Skeletal muscle tissue (tissue), 4 donors: ENCODE results near the gene MSRB3. TPM values are rescaled to one million over a fixed set of nuclear protein-coding genes. Genes with fewer than 3 reads are reported as not detected.

ENCODE experiments used
- H3K27ac ChIP-seq: one replicate; pipeline ENCODE4 v1.7.0; 2013; ENCODE audit warnings: mild to moderate bottlenecking, low read depth, low read length, inconsistent platforms
- H3K27me3 ChIP-seq, 3 donors: one replicate each; pipeline ENCODE4 v1.7.0; 2013; ENCODE audit warnings: low read length in 3 of 3; ENCODE audit not compliant: control insufficient read depth in 3 of 3, insufficient read depth in 3 of 3
- H3K36me3 ChIP-seq, 3 donors: one replicate each; pipeline ENCODE4 v1.7.0; 2013; ENCODE audit warnings: low read length in 3 of 3; ENCODE audit not compliant: control insufficient read depth in 3 of 3, insufficient read depth in 3 of 3
- H3K4me1 ChIP-seq, 3 donors: one replicate each; pipeline ENCODE4 v1.7.0; 2013; ENCODE audit warnings: low read length in 3 of 3, mild to moderate bottlenecking in 3 of 3; ENCODE audit not compliant: control insufficient read depth in 3 of 3, insufficient read depth in 3 of 3
- H3K4me3 ChIP-seq, 3 donors: one replicate each; pipeline ENCODE4 v1.7.0; 2013; ENCODE audit warnings: low read length in 3 of 3
- H3K9ac ChIP-seq, 3 donors: one replicate each; pipeline ENCODE4 v1.7.0; 2013; ENCODE audit warnings: low read length in 3 of 3, mild to moderate bottlenecking in 3 of 3, moderate library complexity in 2 of 3, low read depth in 1 of 3
- H3K9me3 ChIP-seq, 3 donors: one replicate each; pipeline ENCODE4 v1.7.0; 2013; ENCODE audit warnings: low read length in 3 of 3; ENCODE audit not compliant: control insufficient read depth in 3 of 3
- total RNA-seq: library from RNA; depleted of rRNA; stranded (reverse); fragments of >200 nt; gene quantifications from one replicate; pipeline ENCODE4 v1.2.3, GENCODE V29; 2014
- donor health status: Osteomylitis.

The MSRB3 gene
- total RNA-seq, 1 donor from 2014 or later = 34.4 TPM

- H3K27me3 ChIP-seq = peaks cover 0 to 25% (median 7%) of the 10 kb centered on the region in 3 donors
- H3K4me1 ChIP-seq = peaks cover 5 to 11% (median 6%) of the 10 kb centered on the region in 3 donors
- no peak overlapping the region for H3K4me3 ChIP-seq
- no peak overlapping the region for H3K27ac ChIP-seq
- no peaks in the 10 kb centered on the region for H3K9me3 ChIP-seq
- H3K36me3 ChIP-seq = no peaks in the 10 kb centered on the region
- no peak overlapping the region for H3K9ac ChIP-seq
These were observed 230.0 kb downstream of the MSRB3 start for GRCh38 chr12:65508276-65509035.

GRCh38 chr12:65510007-65510406 lies 231.5 kb downstream of the MSRB3 start:
- Histone ChIP-seq H3K4me3 (no peak overlapping the region), H3K27me3 (peaks cover 0 to 25% (median 7%) of the 10 kb centered on the region in 3 donors), H3K9ac (no peak overlapping the region), H3K4me1 (peaks cover 5 to 11% (median 6%) of the 10 kb centered on the region in 3 donors), H3K9me3 (no peaks in the 10 kb centered on the region), H3K36me3 (no peaks in the 10 kb centered on the region), H3K27ac (no peak overlapping the region)

- Histone ChIP-seq H3K4me1 (peaks cover 5 to 11% (median 6%) of the 10 kb centered on the region in 3 donors), H3K4me3 (no peak overlapping the region), H3K9ac (no peak overlapping the region), H3K27me3 (peaks cover 0 to 22% (median 4%) of the 10 kb centered on the region in 3 donors), H3K27ac (no peak overlapping the region), H3K9me3 (no peaks in the 10 kb centered on the region), H3K36me3 (no peaks in the 10 kb centered on the region)
These were observed 232.1 kb downstream of the MSRB3 start for GRCh38 chr12:65510584-65511050.

- no peak overlapping the region for H3K9ac ChIP-seq
- no peak overlapping the region for H3K4me3 ChIP-seq
- H3K27me3 ChIP-seq = peaks cover 0 to 20% (median 4%) of the 10 kb centered on the region in 3 donors
- peaks cover 5 to 11% (median 6%) of the 10 kb centered on the region in 3 donors for H3K4me1 ChIP-seq
- no peaks in the 10 kb centered on the region for H3K9me3 ChIP-seq
- H3K36me3 ChIP-seq = no peaks in the 10 kb centered on the region
- no peak overlapping the region for H3K27ac ChIP-seq
These were observed 232.8 kb downstream of the MSRB3 start for GRCh38 chr12:65511134-65511834.

- Histone ChIP-seq H3K4me3 (no peak overlapping the region), H3K27me3 (peaks cover 0 to 20% (median 4%) of the 10 kb centered on the region in 3 donors), H3K9me3 (no peaks in the 10 kb centered on the region), H3K9ac (no peak overlapping the region), H3K36me3 (no peaks in the 10 kb centered on the region), H3K27ac (no peak overlapping the region), H3K4me1 (peaks cover 5 to 11% (median 6%) of the 10 kb centered on the region in 3 donors)
These were observed 233.4 kb downstream of the MSRB3 start for GRCh38 chr12:65511912-65512311.

Other genes starting within 250 kb of the MSRB3 start
- 1.0 TPM for gene WIF1, start 157.4 kb upstream of the MSRB3 start, total RNA-seq
- 30.8 TPM for gene LEMD3, start 109.1 kb upstream of the MSRB3 start, total RNA-seq